22Rv1 (cell line): ENCODE data around the gene ASB13.

Experiments used
- H3K27ac ChIP-seq: fragments of 450-650 bp; 2 replicates; pipeline ENCODE4 v1.5.1; 2017
- ZFX ChIP-seq: fragments of 450-650 bp; IDR thresholded peaks from 2 replicates; pipeline ENCODE4 v1.6.1; 2017; ENCODE audit warnings: antibody characterized with exemption, borderline replicate concordance
- TF ChIP-seq, protein P1 (sequence below): fragments of 450-650 bp; IDR thresholded peaks from 2 replicates; pipeline ENCODE4 v1.5.1; 2017; ENCODE audit warnings: mild to moderate bottlenecking

Gene ASB13

GRCh38 chr10:5659702-5660528, 6.5 kb downstream of the ASB13 start:
- no peak overlapping the region for H3K27ac ChIP-seq
- TF ChIP-seq ZFX: no peak
- TF ChIP-seq, protein P1, sequence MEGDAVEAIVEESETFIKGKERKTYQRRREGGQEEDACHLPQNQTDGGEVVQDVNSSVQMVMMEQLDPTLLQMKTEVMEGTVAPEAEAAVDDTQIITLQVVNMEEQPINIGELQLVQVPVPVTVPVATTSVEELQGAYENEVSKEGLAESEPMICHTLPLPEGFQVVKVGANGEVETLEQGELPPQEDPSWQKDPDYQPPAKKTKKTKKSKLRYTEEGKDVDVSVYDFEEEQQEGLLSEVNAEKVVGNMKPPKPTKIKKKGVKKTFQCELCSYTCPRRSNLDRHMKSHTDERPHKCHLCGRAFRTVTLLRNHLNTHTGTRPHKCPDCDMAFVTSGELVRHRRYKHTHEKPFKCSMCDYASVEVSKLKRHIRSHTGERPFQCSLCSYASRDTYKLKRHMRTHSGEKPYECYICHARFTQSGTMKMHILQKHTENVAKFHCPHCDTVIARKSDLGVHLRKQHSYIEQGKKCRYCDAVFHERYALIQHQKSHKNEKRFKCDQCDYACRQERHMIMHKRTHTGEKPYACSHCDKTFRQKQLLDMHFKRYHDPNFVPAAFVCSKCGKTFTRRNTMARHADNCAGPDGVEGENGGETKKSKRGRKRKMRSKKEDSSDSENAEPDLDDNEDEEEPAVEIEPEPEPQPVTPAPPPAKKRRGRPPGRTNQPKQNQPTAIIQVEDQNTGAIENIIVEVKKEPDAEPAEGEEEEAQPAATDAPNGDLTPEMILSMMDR: no peak

DNA sequence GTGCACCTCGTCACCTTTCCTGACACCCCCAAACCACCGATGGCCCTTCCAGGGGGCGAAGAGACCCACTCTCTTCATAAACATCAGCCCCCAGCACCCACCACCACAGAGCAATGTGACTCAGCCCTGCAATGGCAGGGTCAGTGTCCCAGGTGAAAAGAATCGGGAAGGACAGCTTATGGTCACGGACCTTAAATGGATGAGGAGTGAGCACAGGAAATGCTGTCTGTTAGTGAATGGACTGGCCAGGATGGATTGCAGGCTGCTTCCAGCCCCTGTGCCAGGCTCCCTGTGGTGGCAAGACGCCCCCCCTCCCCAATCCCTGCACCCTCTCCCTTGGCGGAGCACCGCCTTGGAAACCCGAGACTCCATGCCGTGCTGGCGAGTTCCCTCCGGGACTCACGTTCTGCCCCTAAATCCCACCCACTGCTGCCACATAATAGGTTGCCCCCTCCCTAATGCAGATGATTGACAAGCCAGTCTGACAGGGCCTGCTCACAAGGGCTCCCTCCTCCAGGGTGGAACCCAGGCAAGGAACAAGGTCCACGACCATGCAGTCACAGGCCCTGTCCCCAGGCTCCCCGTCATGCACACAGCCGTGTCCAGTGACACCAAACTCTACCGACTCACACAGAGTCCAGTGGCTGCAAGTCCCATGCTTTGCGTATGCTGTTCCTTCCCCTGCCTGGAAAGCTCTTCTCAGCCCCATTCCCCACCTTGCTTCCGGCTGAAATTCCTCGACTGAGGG, 7.3 kb downstream of the ASB13 start:
- H3K27ac ChIP-seq: no peak overlapping the region
- TF ChIP-seq, protein P1: no peak
- TF ChIP-seq ZFX: no peak

DNA sequence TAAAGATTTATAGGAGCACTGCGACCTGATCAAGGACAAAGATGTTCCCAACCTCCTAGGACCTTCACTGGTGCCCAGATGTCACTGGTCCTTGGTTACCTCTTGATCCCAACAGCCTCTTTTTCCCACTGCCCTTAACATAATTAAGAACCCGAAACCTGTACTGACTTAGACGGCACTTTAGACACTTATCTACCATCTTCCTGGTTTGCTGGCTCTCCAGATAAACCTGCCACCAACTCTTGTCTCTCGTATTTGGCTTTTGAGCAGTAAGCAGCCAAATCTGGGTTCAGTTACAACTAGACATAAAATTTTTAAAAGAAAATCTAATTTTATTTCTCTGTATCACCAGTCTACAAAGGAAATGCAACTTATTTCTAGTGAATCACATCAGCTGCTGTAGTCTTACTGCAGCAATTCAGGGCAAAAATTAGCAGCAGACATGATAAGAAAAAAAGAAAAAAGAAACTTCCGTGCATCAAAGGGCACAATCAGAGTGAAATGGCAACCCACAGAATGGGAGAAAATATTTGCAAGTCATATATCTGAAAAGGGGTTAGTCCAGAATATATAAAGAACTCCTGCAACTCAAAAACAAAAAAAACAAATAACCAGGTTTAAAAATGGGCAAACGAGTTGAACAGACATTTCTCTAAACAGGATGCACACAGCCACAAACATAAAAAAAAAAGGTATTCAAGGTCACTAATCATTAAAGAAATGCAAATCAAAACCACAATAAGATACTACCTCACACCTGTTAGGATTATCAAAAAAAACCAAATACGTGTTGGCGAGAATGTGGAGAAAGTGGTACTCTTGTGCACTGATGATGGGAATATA, 9.4 kb downstream of the ASB13 start:
- TF ChIP-seq ZFX: no peak
- TF ChIP-seq, protein P1: no peak
- no peak overlapping the region for H3K27ac ChIP-seq

- H3K27ac ChIP-seq: no peak overlapping the region
Observed at GRCh38 chr10:5655121-5655520, 11.3 kb downstream of the ASB13 start.

DNA sequence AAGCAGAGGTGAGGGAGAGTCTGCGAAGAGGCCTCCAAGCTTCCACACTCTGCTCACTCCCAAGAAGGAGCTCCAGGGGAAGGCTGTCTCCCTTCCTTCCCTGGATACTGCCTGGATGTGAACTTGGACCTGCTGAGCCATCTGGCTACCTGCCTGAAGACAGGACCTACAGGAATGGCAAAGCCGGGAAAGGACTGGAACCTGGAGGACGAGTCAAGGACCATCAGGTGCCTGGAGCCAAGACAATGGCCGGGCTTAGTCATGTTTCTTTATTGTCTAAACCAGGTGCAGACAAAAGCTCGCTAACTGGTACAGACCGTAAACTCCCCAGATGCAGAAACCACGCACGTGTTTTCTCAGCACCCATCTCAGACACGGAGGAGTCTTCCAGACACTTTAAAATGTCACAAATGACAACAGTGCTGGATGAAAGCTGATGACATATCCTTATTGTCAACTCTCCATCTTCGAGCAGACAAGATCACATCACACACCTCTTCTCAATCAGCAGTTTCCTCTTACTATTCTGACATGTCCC, 12.1 kb downstream of the ASB13 start:
- no peak for TF ChIP-seq ZFX
- TF ChIP-seq, protein P1: no peak
- no peak overlapping the region for H3K27ac ChIP-seq

More at GRCh38 chr10:5655121-5655520, 11.3 kb downstream of the ASB13 start:
- no peak for TF ChIP-seq ZFX
- TF ChIP-seq, protein P1: no peak

- TF ChIP-seq ZFX: no peak
- TF ChIP-seq, protein P1: no peak
- no peak overlapping the region for H3K27ac ChIP-seq
Observed at GRCh38 chr10:5652746-5653145, 13.6 kb downstream of the ASB13 start.
